ENCODE measurements around the gene ACOXL. TPM values are rescaled to one million over a fixed set of nuclear protein-coding genes. Genes with fewer than 3 reads are reported as not detected.

Gene ACOXL
- total and polyA plus RNA-seq, 2 of the 8 experiments (the other 6 are each of a cell fraction or from before 2014, with no cell fraction given): 11.4 to 20.6 TPM

- TF ChIP-seq CHD2 (IDR thresholded peaks at IDR 0.05; ENCODE audit: low read length) (no peak), BRCA1 (IDR thresholded peaks at IDR 0.05; ENCODE audit: low read depth, low read length) (no peak), POLR2AphosphoS5 (IDR thresholded peaks at IDR 0.05; ENCODE audit: low read depth, low read length) (no peak), SUZ12 (IDR thresholded peaks at IDR 0.05; ENCODE audit: low read length) (no peak), RNF2 (IDR thresholded peaks at IDR 0.05; ENCODE audit: borderline replicate concordance, low read depth, low read length, missing control alignments, poor library complexity, severe bottlenecking) (no peak), RBBP5 (IDR thresholded peaks at IDR 0.05; ENCODE audit: borderline replicate concordance, low read depth, low read length) (no peak), PHF8 (conservative IDR thresholded peaks at IDR 0.05; ENCODE audit: low read depth, low read length) (no peak), EGR1 (IDR thresholded peaks at IDR 0.05; ENCODE audit: borderline replicate concordance, low read depth, low read length) (no peak), TBP (IDR thresholded peaks at IDR 0.05; ENCODE audit: low read depth, low read length) (no peak), JUND (IDR thresholded peaks at IDR 0.05; ENCODE audit: low read length) (no peak)
- TF ChIP-seq, protein P1, sequence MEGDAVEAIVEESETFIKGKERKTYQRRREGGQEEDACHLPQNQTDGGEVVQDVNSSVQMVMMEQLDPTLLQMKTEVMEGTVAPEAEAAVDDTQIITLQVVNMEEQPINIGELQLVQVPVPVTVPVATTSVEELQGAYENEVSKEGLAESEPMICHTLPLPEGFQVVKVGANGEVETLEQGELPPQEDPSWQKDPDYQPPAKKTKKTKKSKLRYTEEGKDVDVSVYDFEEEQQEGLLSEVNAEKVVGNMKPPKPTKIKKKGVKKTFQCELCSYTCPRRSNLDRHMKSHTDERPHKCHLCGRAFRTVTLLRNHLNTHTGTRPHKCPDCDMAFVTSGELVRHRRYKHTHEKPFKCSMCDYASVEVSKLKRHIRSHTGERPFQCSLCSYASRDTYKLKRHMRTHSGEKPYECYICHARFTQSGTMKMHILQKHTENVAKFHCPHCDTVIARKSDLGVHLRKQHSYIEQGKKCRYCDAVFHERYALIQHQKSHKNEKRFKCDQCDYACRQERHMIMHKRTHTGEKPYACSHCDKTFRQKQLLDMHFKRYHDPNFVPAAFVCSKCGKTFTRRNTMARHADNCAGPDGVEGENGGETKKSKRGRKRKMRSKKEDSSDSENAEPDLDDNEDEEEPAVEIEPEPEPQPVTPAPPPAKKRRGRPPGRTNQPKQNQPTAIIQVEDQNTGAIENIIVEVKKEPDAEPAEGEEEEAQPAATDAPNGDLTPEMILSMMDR (IDR thresholded peaks at IDR 0.05; ENCODE audit: control extremely low read depth in 1 of 3, insufficient read depth in 1 of 3, low read depth in 1 of 3, low read length in 3 of 3): no peak
These were observed 208.9 kb downstream of the ACOXL start (continued) for GRCh38 chr2:110941226-110941625.
